HG03280 (cell line): ENCODE measurements around the gene ANO6.

ENCODE experiments used
- ATAC-seq: cut with Tn5 transposase; IDR thresholded peaks from one replicate; pipeline ENCODE4 v1.9.1; 2021; ENCODE audit warnings: mild to moderate bottlenecking, moderate library complexity; ENCODE audit not compliant: unreplicated experiment

The ANO6 gene

GRCh38 chr12:45434094-45434493 lies 218.2 kb downstream of the ANO6 start:
- no peak for ATAC-seq

DNA sequence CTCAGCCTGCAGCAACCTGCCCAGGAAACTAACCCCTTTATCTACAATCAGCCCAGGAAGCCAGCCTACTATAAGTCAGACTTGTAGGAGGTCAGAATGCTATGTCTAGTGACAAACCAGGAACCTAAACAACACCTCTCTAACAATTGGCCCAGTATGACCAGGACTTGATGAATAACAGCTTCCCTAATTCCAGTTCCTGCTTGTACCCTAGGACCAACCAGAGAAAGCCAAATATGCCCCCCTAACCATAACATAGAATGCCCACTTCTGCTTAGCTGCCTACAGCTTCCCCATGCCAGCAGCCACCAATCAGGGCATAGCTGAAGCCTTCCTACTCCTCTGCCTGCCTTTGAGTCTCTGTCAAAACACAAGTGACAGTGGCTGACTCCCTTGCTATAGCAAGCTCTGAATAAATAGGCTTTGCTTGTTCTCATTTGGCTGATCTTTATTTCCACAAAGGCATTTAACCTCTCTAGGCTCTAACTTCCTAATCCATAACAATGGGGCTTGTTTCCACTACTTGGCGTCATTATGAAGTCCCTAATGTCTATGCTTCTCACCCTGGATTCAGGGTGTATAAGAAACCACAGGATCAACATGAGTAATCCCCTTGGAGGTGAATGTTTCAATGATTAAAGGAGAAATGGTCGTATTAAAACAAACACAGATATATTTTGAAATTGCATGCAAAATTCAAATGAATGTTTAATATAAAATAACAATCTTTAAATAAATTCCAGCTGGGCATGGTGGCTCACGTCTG lies 220.2 kb downstream of the ANO6 start:
- no peak for ATAC-seq

DNA sequence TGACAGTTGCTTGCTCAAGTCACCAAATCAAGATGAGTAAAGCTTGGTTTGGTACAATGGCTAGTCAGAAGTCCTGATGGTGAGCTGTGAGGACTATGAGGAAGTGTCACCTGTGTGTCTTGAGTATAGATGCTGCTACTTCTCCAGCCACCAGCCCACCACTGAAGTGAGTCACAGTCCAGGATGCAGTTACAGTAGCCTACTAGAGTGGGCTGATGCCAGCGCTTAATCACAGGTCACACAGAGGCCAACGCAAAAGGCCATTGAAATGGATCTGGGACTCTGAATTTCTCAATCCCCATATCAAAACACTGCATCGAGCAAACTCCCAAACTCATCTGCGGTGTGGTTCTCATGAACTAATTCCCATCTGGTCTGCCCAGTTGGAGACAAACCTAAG lies 223.1 kb downstream of the ANO6 start:
- ATAC-seq = no peak

DNA sequence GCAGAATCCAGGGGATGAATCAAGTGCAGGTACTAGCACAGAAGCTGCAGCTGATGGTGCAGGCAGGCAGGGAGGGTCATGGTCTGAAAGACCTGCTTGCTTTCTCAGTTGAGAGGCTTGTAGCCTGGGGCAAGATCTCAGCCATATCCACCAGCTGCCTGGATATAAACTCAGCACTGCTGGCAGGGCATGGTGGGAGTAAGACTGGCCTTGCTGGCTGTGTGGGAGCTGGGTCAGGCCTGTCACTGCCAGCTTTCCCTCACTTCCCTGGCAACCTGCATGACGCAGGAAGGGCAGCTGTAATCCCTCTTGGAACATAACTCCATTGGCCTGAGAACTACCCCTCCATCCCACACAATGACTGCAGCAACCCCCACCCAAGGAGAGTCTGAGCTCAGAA lies 230.1 kb downstream of the ANO6 start:
- no peak for ATAC-seq

- ATAC-seq = no peak
Observed at GRCh38 chr12:45458238-45458637, 242.3 kb downstream of the ANO6 start.

DNA sequence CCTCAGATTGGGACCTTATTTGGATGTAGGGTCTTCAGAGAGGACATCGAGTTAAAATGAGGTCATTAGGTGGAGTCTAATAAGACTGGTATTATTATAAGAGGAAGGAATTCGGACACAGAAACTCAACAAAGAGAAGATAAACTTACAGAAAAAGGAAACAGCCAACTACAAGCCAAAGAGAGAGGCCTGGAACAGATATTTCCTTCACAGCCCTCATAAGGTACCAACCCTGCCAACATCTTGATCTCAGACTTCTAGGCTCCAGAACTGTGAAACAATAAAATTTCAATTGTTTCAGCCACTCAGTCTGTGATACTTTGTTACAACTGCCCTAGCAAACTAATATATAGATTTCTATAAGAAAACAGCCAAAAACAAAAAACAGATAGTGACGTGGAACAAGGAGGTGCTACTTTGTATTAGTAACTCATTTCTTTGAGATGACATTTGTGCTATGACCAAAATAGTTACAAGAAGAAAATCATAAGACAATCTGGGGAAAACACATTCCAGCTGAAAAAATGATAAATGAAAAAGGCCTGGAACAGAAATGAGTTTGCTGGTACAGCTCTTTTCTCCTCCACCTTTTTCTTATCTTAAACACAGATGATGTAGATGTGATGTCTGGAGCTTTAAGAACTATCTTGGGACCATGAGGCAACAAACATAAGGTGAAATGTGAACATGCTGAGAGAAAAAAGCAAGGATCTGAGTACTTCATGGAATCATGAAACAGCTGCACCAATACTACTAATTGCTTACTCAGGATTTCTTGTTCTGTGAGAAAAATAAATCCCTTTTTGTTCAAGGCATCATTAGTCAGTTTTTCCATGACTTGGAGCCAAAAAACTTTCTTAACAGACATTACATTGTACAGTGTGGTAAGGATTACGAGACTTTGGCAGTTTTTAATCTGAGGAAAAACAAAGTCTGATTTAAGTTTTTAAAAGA lies 243.2 kb downstream of the ANO6 start:
- ATAC-seq = no peak

DNA sequence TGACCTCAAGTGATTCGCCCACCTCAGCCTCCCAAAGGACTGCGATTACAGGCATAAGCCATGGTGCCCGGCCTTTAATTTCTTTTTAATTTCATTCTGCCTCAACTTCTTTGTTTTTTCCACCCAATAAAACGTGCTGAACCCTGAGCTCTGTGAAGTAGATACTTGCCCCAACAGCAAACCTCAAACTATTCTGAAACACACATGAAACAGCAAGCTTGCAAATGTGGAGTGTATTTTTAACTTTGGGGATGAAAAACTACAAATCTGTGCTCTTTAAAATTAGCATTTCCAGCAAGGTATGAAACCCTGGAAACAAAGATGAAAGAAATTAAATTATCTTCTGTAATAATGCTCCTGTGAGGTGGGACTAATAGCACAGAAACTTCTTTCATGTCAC lies 246.6 kb downstream of the ANO6 start:
- no peak for ATAC-seq

DNA sequence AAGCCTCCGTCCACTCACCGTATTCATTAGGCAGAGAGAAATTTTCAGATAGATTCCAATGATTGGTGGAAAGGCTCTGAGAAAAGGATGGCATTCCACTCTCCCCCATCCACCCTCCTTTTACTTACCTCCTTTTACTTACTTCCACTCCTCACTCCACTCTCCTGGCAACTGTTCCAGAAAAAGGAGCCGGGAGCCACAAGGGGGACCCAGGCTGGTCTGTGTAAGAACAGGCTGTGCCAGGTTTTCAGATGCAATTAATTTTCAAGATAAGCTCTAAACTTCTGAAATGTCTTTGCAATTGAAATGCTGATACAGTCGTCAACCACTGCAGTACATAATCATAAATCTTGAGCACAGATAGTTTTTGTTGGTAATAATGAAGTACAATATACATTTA lies 248.8 kb downstream of the ANO6 start:
- no peak for ATAC-seq

- no peak for ATAC-seq
Observed at GRCh38 chr12:45468751-45469615, 253.1 kb downstream of the ANO6 start.

- ATAC-seq = no peak
Observed at GRCh38 chr12:45469902-45470301, 254.0 kb downstream of the ANO6 start.

GRCh38 chr12:45473636-45474035 lies 257.7 kb downstream of the ANO6 start:
- no peak for ATAC-seq

DNA sequence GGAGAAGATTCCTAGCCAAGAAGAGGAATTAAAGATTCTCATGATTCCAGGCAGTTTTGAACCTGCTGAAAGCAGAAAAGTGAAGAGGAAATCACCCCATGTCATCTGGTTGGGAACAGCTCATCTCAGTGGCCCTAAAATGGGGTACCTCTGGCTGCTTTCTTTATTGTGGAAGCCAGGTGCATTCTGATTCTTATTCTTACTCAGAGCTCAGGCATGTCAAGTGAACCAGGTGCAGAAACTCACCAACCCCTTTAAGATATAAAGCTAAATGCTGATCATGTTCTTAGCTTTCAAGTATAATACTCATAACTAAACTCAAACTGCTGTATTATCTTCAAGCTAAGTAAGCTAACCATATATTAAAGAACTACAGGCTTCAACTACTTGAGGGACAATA lies 259.7 kb downstream of the ANO6 start:
- ATAC-seq = no peak

DNA sequence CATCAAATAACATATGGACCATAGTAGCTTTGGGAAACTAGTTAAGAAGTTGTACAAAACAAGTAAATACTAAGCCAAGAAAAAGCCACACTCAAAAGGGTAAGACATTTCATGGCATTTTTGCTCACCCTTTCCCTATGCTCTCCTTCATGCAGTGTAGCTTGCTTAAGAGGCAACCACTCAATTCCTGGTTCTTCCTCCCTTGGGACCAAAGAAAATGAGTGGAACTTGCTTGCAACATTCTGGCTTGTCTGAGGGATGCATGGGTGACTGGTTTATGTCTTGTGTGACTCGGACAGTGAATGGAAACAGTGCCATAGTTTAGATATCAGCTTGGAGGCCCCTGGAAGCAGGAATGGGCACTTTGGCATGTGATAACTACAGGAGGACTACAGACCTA lies 261.6 kb downstream of the ANO6 start:
- no peak for ATAC-seq

DNA sequence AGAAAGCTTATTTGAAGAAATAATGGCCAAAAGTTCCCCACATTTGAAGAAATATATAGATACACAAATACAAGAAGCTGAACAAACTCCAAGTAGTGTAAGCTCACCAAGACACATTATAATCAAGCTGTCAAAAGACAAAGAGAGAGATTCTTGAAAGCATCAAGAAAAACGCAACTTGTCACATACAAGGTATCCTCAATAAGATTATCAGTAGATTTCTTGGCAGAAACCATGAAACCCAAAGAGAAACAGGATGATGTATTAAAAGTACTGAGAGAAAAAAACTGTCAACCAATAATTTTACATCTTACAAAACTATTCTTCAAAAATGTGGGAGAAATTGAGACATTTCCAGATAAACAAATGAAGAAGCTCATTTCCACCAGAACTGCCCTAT lies 263.0 kb downstream of the ANO6 start:
- ATAC-seq = no peak

DNA sequence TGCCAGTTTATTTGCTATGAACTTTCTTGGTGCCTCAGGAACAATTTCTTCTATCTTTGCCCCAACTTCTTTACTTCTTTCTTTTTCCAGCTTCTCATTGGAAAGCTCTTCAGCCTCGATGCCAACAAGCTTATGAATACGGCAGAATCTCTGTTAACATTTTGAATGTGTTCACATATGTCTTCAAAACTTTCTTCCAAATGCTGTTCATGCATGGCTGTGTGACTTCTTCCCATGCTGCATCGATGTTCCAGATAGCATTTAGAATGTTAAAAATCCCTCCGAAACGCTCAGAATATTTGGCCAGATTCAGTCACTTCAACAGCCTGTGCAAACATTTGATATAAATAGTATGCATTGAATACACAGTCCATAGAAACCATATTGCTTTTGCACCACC lies 265.9 kb downstream of the ANO6 start:
- no peak for ATAC-seq

DNA sequence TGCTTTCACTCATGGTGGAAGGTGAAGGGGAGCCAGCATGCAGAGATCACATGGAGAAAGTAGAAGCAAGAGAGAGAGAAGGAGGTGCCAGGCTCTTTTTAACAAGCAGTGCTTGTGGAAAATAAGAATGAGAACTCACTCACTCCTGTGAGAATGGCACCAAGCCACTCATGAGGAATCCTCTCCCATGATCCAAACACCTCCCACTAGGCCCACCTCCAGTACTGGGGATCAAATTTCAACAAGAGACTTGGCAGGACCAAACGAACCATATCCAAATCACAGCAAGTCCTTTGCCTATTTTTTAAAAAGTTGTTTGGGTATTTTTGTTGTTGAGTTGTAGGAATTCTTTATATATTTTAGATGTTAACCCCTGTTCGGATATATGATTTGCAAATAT lies 267.7 kb downstream of the ANO6 start:
- no peak for ATAC-seq
